GM19043 (cell line): ENCODE results near the gene CD151.

Experiments used
- ATAC-seq: cut with Tn5 transposase; IDR thresholded peaks from one replicate; pipeline ENCODE4 v1.9.1; 2021; ENCODE audit warnings: low read depth; ENCODE audit not compliant: unreplicated experiment

Gene CD151

DNA sequence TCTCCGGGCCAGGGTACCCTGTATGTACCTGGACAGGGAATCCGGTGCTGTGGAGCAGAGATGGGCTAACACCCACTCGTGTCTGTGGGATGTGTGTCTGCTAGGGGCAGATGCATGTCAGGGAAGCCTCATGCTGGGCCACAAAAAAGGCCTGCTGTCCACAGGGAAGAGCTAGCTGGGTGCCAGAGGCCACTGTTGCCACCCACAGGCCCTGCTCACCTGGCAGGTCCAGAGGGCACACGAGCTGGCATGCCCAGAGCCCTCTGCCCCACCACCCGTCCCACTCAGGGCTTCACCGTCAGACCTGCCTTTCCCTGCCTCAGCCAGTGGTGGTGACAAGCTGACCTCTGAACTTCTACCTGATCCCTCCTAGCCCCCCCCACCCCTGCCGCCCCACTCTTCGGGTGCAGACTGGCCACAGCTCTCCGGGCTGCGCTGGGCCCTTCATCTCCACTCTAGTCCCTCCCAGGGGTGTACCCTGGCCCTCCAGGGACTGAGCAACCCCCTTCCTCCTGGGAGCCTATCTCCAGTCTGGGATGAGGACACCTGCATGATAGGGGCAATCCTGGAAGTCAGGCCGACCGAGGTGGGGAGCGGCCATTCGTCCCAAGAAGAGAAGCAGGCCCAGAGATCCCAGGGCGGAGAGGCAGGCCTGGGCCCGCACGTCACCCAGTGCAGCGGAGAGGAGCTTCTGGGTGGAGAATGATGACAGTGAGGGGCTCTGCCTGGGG, 36.0 kb upstream of the CD151 start:
- ATAC-seq = no peak

DNA sequence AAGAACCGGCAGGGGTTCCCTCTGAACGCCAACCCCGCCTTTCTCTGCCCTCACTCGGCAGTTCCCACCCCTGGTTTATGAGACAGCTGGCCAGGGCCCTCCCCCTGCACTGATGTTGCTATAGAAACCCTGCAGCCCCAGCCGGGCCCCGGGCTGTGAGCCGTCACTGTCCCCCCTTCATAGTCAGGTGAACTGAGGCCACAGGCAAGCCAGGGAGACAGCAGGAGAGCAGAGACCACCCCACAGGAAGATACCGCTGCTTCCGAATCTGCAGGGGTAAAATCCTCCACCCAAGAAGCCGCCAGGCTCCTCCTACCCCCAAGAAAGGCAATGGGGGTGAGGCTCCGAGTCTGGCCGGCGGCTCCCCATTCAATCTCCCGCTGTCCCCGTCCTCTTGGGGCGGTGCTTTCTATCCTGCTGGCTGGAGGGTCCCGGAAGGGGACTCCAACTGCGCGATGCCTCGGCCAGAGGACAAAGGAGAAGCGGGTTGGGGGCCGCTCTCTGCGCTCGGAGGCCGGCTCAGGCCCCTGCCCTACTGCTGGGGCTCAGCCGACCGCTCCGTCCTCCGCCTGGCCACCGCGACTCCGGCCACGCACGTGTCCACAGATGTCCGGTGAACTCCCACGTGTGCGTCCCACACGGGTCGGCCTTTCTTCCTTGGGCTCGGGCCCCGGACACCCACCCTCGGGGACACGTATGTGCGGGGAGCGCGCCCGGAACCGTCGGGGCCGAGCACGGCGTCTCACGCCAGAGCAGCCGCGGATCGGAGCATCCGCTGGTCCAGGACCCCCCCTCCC, 35.3 kb upstream of the CD151 start:
- peak; percentile 43 for ATAC-seq

DNA sequence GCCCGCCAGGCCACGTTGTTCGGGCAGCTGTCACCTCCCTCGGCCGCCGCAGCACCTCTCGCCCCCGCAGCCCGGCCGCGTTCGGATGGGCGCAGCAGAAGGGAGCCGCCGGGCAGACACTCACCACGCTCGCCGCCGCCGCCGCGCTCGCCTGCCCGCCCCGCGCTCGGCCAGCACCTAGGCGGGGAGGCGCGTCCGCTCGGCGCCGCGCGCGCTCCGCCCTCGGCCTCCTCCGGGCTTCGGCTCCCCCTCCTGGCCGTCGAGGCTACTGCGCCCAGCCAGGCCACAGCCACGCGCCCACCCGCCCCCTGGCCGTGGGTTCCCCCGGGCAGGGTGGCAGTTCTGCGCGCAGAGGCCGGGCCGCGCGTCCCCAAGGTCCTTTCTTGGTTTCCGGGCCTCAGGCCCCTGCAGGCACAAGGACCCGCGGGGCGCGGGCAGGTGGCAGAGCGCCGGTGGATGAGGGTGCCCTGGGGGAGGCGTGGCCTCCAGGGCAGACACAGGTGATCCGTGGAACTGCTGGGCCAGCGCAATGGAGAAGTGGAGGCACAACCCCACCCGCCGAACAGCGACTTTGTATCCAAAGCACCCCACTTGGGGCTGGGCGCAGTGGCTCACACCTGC, 34.5 kb upstream of the CD151 start, which contains the start of gene SLC25A22:
TSS of gene SLC25A22 (minus strand) at position 189 of the 621 bp plus-strand sequence. CDS start 3,275 bp downstream, outside the sequence.
- peak; percentile 65 for ATAC-seq

DNA sequence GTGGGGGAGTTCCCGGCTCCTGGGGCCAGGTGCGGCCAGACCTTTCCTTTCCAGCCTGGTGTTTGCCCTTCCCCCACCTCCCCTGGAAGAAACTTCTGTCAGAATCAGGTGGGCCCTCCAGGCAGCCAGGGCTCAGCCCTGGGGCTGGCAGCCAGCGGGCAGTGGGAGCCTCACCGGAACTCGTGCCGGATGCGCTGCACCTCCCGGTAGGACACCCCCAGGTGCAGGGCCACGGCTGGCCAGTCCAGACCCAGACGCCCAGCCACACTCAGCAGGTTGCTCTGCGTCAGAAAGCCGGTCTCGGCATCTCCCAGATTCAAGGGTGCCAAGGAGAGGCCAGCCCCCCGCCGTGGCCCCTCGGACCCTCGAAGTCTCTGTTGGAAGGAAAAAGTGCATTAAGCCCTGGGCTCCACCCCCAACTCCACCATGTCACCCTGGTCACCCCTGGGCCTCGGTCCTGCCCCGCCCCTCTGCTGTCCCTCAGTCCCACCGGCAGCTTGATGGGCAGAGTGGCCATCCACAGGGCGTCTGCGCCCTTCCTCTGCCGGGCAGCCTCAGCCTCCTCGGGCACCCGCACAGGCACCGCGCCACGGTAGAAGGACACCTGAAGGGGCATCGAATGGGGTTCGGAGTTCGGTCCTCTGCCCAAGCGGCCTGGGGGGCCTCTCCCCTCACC, 33.0 kb upstream of the CD151 start:
- no peak for ATAC-seq

DNA sequence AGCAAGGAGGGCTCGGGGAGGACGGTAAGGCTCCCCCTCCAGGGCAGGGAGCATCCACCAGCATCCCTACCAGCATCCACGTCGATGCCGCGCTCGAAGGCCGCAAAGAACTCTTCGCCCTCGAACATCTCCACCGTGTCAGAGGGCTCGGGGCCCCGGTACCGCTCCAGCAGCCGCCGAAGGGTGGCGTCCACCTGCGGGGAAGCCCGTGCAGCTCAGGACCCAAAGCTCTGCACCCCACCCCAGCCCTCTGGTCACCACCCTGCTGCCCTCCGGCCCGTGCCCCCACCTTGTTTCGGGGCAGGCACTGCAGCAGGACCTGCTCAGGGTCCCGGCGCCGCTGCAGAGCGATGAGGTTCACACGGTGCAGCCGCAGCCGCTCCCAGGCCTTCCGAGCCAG, 32.3 kb upstream of the CD151 start:
- ATAC-seq = no peak

DNA sequence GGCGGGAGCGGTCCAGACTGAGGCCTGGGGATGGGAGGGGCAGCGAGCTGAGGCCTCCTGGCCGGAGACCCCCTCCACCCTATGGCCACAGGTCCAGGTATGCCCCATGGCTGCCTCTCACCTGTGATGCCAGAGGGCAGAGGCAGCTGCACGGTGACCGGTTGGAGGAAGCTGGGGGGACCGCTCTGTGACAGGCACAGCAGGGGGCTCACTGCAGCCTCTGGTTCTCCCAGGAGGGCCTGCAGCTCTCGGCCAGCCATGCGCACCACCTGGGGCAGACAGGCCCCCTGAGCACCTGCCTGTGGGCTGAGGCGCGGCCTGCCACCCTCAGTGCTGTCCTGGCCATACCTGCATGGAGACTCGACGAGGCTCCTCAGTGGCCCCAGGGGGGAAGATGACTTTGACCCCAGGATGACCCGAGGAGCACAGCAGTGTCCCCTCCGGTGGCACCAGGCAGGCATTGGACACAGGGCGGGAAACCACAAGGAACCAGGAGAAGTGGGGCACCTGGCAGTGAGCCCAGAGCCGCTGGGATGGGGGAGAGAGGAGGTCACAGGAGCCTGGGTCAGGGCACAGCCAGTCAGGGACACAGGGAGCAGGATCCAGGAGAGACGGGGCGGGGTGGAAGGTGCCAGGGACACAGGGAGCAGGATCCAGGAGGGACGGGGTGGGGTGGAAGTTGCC, 31.5 kb upstream of the CD151 start:
- ATAC-seq = no peak

DNA sequence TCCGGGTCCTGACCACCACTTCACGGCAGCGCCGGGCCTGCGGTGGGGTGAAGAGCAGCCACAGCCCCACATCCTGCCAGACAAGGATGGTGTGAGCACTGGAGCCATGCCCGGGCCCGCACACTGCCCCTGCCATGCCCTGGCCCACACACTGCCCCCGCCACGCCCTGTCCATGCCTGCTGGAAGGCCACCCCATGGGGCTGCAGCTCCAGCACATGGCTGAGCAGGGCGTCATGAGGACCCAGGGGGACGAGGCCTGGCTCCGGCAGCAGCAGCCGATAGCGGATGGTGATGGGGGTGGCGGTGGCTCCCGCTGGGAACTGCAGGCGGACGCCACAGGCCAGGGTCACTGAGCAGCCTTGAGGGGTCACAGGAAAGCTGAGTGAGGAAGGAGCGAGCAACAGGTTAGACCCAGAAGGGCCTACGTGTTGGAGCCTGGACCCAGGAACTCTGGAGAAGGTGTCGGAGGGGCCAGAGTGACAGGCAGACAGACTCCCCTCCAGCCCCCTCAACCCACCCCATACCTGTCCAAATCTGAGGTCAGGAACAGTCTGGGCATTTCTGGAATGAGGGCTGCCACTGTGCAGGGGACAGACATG, 30.6 kb upstream of the CD151 start:
- ATAC-seq = no peak

DNA sequence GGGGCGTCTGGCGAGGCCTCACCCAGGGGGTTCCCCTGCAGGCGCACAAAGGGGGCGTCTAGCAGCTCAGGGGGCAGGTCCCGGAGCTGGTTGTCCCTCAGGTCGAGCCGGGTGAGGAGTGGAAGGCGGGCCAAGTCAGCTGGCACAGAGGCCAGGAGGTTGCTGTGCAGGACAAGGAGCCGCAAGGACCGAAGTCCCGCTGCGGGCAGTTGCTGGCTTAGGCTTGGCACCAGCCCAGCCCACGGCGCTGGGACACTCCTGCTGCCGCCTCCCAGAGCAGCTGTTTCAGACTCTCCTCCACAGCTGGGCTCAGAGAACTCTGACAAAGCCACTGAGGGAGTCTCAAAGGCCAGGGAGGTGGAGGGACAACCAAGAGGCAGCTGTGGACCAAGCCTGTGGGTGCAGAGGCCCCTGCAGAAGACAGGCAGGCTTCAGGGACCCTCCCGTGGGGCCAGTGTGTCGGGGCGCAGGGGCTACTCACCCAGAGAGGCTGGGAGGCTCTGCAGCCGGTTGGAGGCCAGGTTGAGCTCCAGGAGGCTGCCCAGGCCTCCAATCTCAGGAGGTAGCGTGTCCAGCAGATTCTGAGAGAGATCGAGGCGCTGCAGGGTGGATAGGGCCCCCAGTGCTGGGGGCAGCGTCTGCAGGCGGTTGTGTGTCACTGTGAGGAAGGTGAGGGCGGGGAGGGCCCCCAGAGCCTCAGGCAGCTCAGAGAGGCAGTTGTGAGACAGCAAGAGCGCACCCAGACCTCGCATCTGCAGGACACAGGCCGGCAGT, 29.9 kb upstream of the CD151 start:
- no peak for ATAC-seq

DNA sequence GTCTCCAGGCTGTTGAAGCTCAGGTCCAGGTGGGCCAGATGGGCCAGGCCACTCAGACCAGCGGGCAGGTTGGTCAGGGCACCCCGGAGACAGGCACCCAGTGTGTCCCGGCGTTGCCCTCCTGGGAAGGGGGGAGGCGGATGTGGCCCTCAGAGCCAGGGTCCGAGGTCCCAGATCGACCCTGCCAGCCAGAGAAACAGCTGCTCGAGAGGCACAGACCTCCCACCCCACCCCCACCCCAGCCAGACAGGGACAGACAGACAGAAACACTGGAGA, 29.3 kb upstream of the CD151 start:
- ATAC-seq = no peak

DNA sequence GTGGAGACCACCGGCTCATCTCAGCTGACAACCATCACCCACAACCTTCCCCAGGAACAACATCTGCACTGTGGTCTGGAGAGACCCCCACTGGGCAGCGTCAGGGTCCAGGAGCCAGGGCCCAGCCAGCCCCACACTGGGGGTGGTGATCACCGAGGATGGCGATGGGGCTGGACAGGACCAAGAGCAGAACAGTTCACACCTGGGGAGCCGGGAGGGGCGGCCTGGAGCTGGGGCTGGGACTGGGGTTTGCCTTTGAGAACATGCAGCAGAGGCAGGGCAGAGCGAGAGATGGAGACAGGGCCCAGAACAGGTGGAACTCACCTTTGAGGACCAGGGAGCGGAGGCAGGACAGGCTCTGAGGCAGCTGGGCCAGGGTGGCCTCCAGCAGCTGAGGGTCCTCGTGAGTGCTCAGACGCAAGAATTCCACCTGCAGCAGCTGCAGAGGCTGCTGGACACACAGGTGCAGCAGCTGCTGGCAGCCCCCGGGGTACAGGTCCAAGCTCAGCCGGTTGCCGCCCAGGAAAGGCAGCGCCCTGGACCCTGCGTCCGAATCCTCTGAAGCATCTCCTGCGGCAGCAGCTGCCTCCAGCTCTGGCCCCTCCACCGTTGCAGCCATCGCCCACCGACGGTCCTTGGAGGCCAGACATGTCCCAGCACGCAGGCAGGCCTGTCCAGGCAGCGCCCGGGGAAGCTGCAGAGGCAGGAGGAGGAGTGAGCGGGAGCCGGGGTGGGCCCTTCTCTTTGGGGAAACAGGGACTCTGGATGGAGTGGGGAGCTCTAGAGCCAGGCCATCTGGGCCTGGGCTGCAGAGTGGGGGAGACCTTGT, 28.8 kb upstream of the CD151 start:
- no peak for ATAC-seq

DNA sequence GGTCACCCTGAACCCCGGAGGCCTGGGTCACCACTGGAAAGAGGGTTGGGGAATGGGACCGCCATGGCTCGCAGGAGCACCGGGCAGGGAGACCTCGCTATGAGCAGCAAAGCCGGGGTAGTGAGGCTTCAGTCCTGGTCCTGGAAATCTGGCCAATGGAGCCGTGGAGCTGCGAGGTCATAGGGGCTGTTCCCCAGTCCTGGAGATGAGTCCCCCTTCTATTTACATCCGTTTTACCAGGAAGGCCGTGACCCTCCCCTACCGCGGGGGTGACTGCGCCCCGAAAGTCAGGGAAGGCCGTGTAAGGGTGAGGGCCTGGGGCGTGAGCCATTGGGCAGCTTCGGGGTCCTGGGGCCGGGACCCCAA, 28.2 kb upstream of the CD151 start:
- no peak for ATAC-seq

DNA sequence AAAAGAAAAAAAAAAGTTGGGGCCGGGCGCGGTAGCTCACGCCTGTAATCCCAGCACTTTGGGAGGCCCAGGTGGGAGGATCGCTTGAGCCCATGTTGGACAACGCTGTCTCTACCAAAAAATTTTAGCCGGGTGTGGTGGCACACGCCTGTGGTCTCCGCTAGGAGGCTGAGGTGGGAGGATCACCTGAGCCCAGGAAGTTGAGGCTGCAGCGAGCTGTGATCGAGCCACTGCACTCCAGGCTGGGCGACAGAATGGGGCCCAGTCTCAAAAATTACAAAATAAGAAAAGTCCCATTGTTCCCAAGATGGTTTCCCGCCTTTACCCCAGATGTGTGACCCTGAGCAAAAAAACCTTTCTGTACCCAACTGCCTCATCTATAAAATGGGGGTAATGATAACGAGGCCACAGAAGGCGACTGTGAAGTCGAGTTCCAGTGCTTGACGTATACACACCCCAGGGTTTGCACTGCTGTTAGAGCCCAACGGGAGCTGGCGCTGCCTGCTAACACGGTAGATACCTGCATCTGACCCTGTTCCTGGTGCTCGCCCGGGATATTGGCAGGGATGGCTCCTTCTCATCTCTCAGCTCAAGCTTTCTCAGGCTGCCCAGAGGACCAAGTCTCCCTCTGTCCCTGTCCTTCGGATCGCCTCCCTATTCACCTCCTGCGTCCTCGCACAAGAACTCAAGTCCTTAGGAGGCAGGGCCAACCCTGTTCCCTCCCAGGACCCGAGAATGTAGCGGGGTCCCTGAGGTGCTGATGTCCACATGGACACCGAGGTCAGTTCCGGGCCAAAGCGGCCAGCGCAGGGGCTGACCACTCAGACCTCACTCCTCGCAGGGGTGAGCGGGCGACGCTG, 24.1 kb upstream of the CD151 start:
- ATAC-seq = no peak

DNA sequence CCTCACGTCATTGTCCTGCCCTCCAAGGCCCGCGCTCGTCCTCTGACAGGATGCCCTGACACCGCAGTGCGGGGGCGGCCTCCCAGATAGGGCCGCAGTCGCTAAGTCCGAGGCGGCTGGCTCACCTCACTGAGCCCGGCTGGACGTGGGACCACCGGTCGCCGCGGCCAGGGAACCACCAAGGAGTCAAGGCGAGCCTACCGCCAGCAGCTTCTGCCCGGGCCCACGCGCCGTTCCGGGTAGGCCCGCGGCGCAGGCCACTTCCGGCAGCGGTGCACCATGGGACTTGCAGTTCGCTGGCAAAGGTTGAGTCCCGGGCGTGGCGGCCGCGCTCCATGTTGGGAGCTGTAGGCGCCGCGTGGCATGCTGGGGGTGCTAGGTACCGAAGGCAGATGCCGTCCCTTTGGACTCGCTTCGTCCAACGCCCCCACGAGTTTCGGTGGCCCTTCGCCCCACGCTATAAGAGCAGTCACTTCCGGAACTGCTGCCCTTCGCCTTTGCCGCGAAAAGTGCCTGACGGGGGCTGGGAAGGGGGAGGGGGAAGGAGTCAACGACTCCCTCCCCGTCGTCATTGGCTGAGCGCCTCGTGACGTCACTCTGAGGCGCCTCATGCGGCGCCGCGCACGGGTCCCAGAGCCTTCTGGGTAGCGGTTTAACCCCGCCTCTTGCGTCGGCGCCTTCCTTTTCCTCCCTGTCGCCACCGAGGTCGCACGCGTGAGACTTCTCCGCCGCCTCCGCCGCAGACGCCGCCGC, 23.3 kb upstream of the CD151 start, which contains the start of gene RPLP2:
TSS of gene RPLP2 (plus strand) at position 681 of the 753 bp plus-strand sequence. CDS start 268 bp downstream, outside the sequence.
- peak; percentile 65 for ATAC-seq

DNA sequence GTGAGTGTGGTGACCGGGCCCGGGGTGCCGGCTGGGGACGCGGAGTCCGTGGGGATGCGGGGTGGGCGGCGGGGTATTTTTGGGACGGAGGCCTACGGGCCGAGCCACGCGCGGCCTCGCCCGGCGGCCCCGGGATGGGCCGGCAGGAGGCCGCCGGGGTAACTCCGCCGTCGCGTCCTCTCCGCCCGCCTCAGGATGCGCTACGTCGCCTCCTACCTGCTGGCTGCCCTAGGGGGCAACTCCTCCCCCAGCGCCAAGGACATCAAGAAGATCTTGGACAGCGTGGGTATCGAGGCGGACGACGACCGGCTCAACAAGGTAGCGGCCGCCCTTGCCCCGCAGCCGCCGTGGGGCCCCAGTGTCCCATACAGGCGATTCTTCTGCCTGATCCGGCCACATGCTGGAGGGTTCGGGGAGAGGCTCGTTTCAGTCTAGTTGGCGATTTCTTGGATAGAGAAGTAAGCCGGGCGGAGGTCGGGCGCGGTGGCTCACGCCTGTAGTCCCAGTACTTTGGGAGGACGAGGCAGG, 22.6 kb upstream of the CD151 start:
- ATAC-seq = no peak

DNA sequence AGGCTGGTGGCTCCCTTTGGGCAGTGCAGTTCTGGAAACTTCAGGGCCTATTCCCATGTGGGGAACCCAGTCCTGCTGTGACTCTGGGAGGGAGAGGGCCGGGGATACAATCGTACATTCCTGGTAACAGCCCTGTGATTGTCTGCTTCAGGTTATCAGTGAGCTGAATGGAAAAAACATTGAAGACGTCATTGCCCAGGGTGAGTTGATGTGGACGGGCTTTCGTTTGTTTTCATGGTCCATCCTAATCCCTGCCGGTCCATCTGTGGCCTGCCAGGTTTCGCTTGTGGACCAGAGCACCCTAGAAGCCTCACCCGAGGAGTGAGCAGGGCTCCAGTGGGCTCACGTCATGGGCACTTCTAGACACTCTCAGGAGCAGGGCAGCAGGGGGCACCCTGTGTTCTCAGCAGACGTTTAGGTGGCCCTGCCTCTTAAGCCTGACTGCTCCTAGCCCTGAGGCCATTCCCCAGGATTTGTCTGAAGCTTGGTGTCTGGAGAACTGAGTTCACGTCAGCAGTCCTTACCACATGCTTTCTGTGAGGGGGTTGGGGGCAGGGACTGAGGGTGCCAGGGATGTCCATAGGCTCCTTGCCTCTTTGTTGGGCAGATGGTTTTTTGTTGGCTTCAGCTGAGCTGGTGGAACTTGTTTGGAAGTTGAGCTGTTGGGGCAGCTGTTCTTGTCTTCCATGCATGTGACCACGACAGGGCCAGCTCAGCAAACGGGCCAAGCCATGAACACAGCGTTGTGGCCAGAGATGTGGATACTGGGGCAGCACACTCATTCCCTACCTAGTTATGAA, 21.1 kb upstream of the CD151 start:
- no peak for ATAC-seq

DNA sequence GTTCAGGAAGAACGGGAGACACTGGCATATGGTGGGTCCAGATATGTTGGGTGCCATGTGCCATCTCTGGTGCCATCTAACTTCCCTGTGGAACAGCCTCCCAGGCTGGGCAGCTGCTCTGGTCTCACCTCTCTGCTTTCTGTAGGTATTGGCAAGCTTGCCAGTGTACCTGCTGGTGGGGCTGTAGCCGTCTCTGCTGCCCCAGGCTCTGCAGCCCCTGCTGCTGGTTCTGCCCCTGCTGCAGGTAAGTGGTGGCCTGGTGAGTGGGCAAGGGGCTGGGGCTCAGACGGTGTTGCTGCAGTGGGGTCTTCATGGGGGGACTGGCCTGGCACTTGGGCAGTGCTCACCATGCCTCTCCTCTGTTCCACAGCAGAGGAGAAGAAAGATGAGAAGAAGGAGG, 20.4 kb upstream of the CD151 start:
- ATAC-seq = no peak
